ENCODE measurements around the gene TDRD7. TPM values are rescaled to one million over a fixed set of nuclear protein-coding genes. Genes with fewer than 3 reads are reported as not detected.

TDRD7 gene
- polyA plus RNA-seq, 1 of the 3 experiments (the other 2 are of a cell fraction) = 4.9 TPM

- DNase-seq = no peak
- no peak for TF ChIP-seq YY1 (IDR thresholded peaks at IDR 0.05; ENCODE audit: low read depth)
- TF ChIP-seq, protein P1, sequence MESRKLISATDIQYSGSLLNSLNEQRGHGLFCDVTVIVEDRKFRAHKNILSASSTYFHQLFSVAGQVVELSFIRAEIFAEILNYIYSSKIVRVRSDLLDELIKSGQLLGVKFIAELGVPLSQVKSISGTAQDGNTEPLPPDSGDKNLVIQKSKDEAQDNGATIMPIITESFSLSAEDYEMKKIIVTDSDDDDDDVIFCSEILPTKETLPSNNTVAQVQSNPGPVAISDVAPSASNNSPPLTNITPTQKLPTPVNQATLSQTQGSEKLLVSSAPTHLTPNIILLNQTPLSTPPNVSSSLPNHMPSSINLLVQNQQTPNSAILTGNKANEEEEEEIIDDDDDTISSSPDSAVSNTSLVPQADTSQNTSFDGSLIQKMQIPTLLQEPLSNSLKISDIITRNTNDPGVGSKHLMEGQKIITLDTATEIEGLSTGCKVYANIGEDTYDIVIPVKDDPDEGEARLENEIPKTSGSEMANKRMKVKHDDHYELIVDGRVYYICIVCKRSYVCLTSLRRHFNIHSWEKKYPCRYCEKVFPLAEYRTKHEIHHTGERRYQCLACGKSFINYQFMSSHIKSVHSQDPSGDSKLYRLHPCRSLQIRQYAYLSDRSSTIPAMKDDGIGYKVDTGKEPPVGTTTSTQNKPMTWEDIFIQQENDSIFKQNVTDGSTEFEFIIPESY (IDR thresholded peaks at IDR 0.05; ENCODE audit: borderline replicate concordance, low read depth) = no peak
- POLR2A ChIA-PET = no interaction called here
These were observed 26.8 kb downstream of the TDRD7 start for GRCh38 chr9:97438666-97439065.

GRCh38 chr9:97440160-97440559 is 28.3 kb downstream of the TDRD7 start:
- TF ChIP-seq POLR2AphosphoS5 (IDR thresholded peaks at IDR 0.05; ENCODE audit: low read depth, low read length) = no peak
- TF ChIP-seq TEAD4 (IDR thresholded peaks at IDR 0.05; ENCODE audit: borderline replicate concordance, insufficient read depth) = no peak
- TF ChIP-seq USF2 (IDR thresholded peaks at IDR 0.05; ENCODE audit: borderline replicate concordance, low read depth, low read length) = no peak
- TF ChIP-seq FOXJ3 (CRISPR knock-in tag; IDR thresholded peaks at IDR 0.05) = no peak
- TF ChIP-seq SIN3A (IDR thresholded peaks at IDR 0.05; ENCODE audit: borderline replicate concordance, low read depth, low read length) = no peak
- no peak for TF ChIP-seq CHD2 (IDR thresholded peaks at IDR 0.05; ENCODE audit: low read length, partially characterized antibody)
- DNase-seq = no peak
- H3K9ac ChIP-seq = no peak overlapping the region
- no peak overlapping the region for H2AFZ ChIP-seq (ENCODE audit: low read depth)
- ChIA-PET CTCF (interaction anchor here (1.1 to 1.4 kb wide), 6 partner anchors 11 to 158 kb away, joined by 3 to 7 read pairs (median 4); no protein-coding TSS in a partner anchor), POLR2A (no interaction called here)
- H3K27ac ChIP-seq (ENCODE audit: low read depth in 2 of 2, low read length in 1 of 2) = no peak overlapping the region
- H3K27me3 ChIP-seq (ENCODE audit: insufficient read depth) = no peaks in the 10 kb centered on the region
- H3K4me3 ChIP-seq (ENCODE audit: low read depth in 2 of 2, low read length in 1 of 2) = no peak overlapping the region
- H3F3A ChIP-seq (replicated peaks; ENCODE audit: insufficient read depth) = peaks cover 3% of the 10 kb centered on the region
- no peaks in the 10 kb centered on the region for H3K9me2 ChIP-seq
- no peaks in the 10 kb centered on the region for H4K20me1 ChIP-seq (ENCODE audit: insufficient read depth)
- no peaks in the 10 kb centered on the region for H3K9me3 ChIP-seq
- H3K4me2 ChIP-seq = no peak overlapping the region
- H3K4me1 ChIP-seq (ENCODE audit: control insufficient read depth in 1 of 2, insufficient read depth in 2 of 2, low read depth in 1 of 2, low read length in 1 of 2) = peaks cover 0 to 8% of the 10 kb centered on the region in 2 experiments; a peak in 2 of 4 replicates
- WGBS (ENCODE audit: low lambda C conversion rate) = 86% methylated on average over 1 of the region's 1 CpG
- no peaks in the 10 kb centered on the region for H3K79me2 ChIP-seq (ENCODE audit: insufficient read depth)
- peaks cover 7 to 17% of the 10 kb centered on the region in 2 experiments for H3K36me3 ChIP-seq (replicated peaks in 1 of 2; ENCODE audit: control insufficient read depth in 1 of 2, insufficient read depth in 2 of 2, low read length in 1 of 2)

More at GRCh38 chr9:97438666-97439065, 26.8 kb downstream of the TDRD7 start:
- Histone ChIP-seq H4K20me1 (ENCODE audit: insufficient read depth) (no peaks in the 10 kb centered on the region), H3K79me2 (ENCODE audit: insufficient read depth) (no peaks in the 10 kb centered on the region), H3K9me3 (no peaks in the 10 kb centered on the region), H3K4me1 (ENCODE audit: control insufficient read depth in 1 of 2, insufficient read depth in 2 of 2, low read depth in 1 of 2, low read length in 1 of 2) (peaks cover 0 to 9% of the 10 kb centered on the region in 2 experiments; a peak in 2 of 4 replicates), H3K27me3 (ENCODE audit: insufficient read depth) (no peaks in the 10 kb centered on the region), H2AFZ (ENCODE audit: low read depth) (no peak overlapping the region), H3K36me3 (replicated peaks in 1 of 2; ENCODE audit: control insufficient read depth in 1 of 2, insufficient read depth in 2 of 2, low read length in 1 of 2) (peaks cover 7 to 26% of the 10 kb centered on the region in 2 experiments), H3F3A (replicated peaks; ENCODE audit: insufficient read depth) (peaks cover 3% of the 10 kb centered on the region), H3K4me3 (ENCODE audit: low read depth in 2 of 2, low read length in 1 of 2) (no peak overlapping the region), H3K4me2 (no peak overlapping the region), H3K27ac (ENCODE audit: low read depth in 2 of 2, low read length in 1 of 2) (no peak overlapping the region), H3K9me2 (no peaks in the 10 kb centered on the region), H3K9ac (no peak overlapping the region)
- CTCF ChIA-PET = interaction anchor here (2.3 kb wide), 1 partner anchor 30 kb away, joined by 6 read pairs; no protein-coding TSS in a partner anchor

Data from SK-N-SH (cell line).